Esophagus muscularis mucosa (tissue), 4 donors: ENCODE results near the gene FOSL2.

Experiments used
- CTCF ChIP-seq, 3 experiments: fragments of 200-600 bp in 2 of 3; fragments of 450-650 bp in 1 of 3; sonication (generic) in 2 of 3; IDR thresholded peaks; one replicate each; pipeline ENCODE4 v1.5.1; 2017 to 2019; ENCODE audit warnings: antibody characterized with exemption in 3 of 3, mild to moderate bottlenecking in 2 of 3, moderate library complexity in 1 of 3
- EP300 ChIP-seq: sonication (generic); formaldehyde crosslinking; IDR thresholded peaks from one replicate; pipeline ENCODE4 v1.6.1; 2017; ENCODE audit warnings: antibody characterized with exemption
- POLR2A ChIP-seq: fragments of 450-650 bp; IDR thresholded peaks from one replicate; pipeline ENCODE4 v1.6.1; 2017; ENCODE audit warnings: antibody characterized with exemption, moderate library complexity, mild to moderate bottlenecking, low read depth
- POLR2AphosphoS5 ChIP-seq, 2 donors: sonication (generic); formaldehyde crosslinking; IDR thresholded peaks; one replicate each; pipeline ENCODE4 v1.6.1; 2017; ENCODE audit warnings: antibody characterized with exemption in 2 of 2

DNA sequence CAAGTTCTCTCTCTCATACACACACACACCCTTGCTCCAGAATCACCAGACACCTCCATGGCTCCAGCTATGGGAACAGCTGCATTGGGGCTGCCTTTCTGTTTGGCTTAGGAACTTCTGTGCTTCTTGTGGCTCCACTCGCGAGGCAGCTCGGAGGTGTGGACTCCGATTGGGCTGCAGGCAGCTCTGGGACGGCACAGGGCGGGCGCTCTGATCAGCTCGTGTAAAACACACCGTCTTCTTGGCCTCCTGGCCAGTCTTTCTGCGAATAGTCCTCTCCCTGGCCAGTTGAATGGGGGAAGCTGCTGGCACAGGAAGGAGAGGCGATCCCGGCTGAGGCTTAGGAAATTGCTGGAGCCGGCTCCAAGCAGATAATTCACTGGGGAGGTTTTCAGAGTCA is 22.4 kb downstream of the FOSL2 start:
- TF ChIP-seq CTCF (IDR thresholded peaks at IDR 0.05) (no peak), POLR2A (no peak), POLR2AphosphoS5 (IDR thresholded peaks at IDR 0.05) (peak in 1 of 2 donors; percentile 40), EP300 (no peak)
